ENCODE results near the gene IFI27L1.

DNA sequence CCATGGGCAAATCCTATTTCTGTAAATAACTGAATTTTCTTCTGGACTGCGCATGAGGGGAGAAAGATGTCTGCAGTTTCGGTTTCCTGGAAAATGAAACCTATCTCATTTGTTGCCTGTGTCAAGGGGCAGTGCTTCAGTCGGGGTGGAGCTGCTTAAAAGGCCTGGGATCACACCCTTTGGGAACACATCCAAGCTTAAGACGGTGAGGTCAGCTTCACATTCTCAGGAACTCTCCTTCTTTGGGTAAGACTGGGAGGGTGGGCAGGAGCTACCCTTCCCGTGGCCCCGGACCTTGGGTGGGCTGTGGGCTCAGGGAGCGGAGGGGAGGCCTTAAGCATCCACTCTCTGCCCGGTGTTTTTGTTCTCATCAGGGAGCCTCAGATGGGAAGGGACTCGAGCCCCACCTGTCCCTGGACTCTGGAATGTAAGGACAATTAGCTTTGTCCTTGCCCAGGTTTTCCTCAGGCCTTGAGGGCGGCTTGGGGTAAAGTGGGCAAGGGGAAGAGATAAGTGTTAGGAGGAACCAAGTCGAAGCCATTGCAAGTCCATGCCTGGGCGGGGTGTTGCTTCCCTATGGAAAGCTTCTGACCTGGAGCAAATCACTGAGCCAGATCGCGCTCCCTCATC, 29.6 kb downstream of the IFI27L1 start, which contains the start of gene IFI27:
- TF ChIP-seq, protein P1, sequence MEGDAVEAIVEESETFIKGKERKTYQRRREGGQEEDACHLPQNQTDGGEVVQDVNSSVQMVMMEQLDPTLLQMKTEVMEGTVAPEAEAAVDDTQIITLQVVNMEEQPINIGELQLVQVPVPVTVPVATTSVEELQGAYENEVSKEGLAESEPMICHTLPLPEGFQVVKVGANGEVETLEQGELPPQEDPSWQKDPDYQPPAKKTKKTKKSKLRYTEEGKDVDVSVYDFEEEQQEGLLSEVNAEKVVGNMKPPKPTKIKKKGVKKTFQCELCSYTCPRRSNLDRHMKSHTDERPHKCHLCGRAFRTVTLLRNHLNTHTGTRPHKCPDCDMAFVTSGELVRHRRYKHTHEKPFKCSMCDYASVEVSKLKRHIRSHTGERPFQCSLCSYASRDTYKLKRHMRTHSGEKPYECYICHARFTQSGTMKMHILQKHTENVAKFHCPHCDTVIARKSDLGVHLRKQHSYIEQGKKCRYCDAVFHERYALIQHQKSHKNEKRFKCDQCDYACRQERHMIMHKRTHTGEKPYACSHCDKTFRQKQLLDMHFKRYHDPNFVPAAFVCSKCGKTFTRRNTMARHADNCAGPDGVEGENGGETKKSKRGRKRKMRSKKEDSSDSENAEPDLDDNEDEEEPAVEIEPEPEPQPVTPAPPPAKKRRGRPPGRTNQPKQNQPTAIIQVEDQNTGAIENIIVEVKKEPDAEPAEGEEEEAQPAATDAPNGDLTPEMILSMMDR (IDR thresholded peaks at IDR 0.05), result no peak
- peak; percentile 57 to 86 for TF ChIP-seq POLR2A (IDR thresholded peaks at IDR 0.05)
